GM12878 (cell line): ENCODE data around the gene CAMP.

ENCODE experiments used
- BCL3 ChIP-seq: IDR thresholded peaks from 2 replicates; pipeline ENCODE4 v1.6.1; 2011; ENCODE audit warnings: borderline replicate concordance, low read depth, mild to moderate bottlenecking, moderate library complexity, low read length; ENCODE audit not compliant: insufficient read depth, poor library complexity, severe bottlenecking
- CEBPB ChIP-seq, 2 experiments: fragments of 150-350 bp in 1 of 2; IDR thresholded peaks; 2 replicates each; pipeline ENCODE4 v1.6.1; 2012 to 2014; ENCODE audit warnings: low read depth in 2 of 2, low read length in 2 of 2, borderline replicate concordance in 1 of 2, inconsistent platforms in 1 of 2
- CTCF ChIP-seq, 3 experiments: IDR thresholded peaks in 2 of 3; conservative IDR thresholded peaks in 1 of 3; 2 replicates each; pipeline ENCODE4 v1.5.1; 2011; ENCODE audit warnings: low read depth in 3 of 3, low read length in 3 of 3, mild to moderate bottlenecking in 3 of 3, control low read depth in 2 of 3, moderate library complexity in 2 of 3, inconsistent platforms in 1 of 3, mixed read lengths in 1 of 3; ENCODE audit not compliant: control insufficient read depth in 2 of 3, insufficient read depth in 1 of 3; ENCODE audit errors: extremely low read depth in 1 of 3
- EP300 ChIP-seq, 2 experiments: fragments of 150-350 bp in 1 of 2; IDR thresholded peaks; 2 replicates each; pipeline ENCODE4 v1.6.1; 2011 to 2012; ENCODE audit warnings: low read depth in 2 of 2, low read length in 2 of 2, borderline replicate concordance in 1 of 2, improper control_type of control experiment in 1 of 2, inconsistent platforms in 1 of 2; ENCODE audit not compliant: control insufficient read depth in 1 of 2
- FOXK2 ChIP-seq: fragments of 450-650 bp; IDR thresholded peaks from 2 replicates; pipeline ENCODE4 v1.6.1; 2017; ENCODE audit warnings: mild to moderate bottlenecking, moderate library complexity
- GABPA ChIP-seq: IDR thresholded peaks from 2 replicates; pipeline ENCODE4 v1.6.1; 2014; ENCODE audit warnings: antibody characterized with exemption, low read depth, mild to moderate bottlenecking, inconsistent platforms
- MEF2B ChIP-seq: fragments of 450-650 bp; IDR thresholded peaks from 2 replicates; pipeline ENCODE4 v1.6.1; 2018; ENCODE audit warnings: mild to moderate bottlenecking, moderate library complexity; ENCODE audit not compliant: partially characterized antibody, poor library complexity, severe bottlenecking
- MTA3 ChIP-seq: IDR thresholded peaks from 2 replicates; pipeline ENCODE4 v1.6.1; 2012; ENCODE audit warnings: low read length, inconsistent platforms, borderline replicate concordance
- POLR2A ChIP-seq: IDR thresholded peaks from 2 replicates; pipeline ENCODE4 v1.6.1; 2011; ENCODE audit warnings: low read depth, mild to moderate bottlenecking, low read length
- RCOR1 ChIP-seq: conservative IDR thresholded peaks from 2 replicates; pipeline ENCODE4 v1.6.1; 2012; ENCODE audit warnings: low read depth, low read length, improper control_type of control experiment
- SKIL ChIP-seq: fragments of 450-650 bp; IDR thresholded peaks from 2 replicates; pipeline ENCODE4 v1.6.1; 2017; ENCODE audit warnings: mild to moderate bottlenecking, low read depth, inconsistent platforms; ENCODE audit not compliant: poor library complexity, severe bottlenecking

- TF ChIP-seq GABPA (no peak), CEBPB (IDR thresholded peaks at IDR 0.05; ENCODE audit: borderline replicate concordance in 1 of 2, low read depth in 2 of 2, low read length in 2 of 2) (no peak), RCOR1 (no peak), BCL3 (no peak), CTCF (IDR thresholded peaks at IDR 0.05 in 2 of 3, conservative IDR thresholded peaks at IDR 0.05 in 1 of 3; ENCODE audit: control insufficient read depth in 2 of 3, extremely low read depth in 1 of 3, insufficient read depth in 1 of 3, low read depth in 3 of 3, low read length in 3 of 3) (peak; percentile 63 to 90 (median 85)), POLR2A (no peak), SKIL (no peak), MEF2B (no peak), FOXK2 (no peak), MTA3 (no peak), EP300 (IDR thresholded peaks at IDR 0.05; ENCODE audit: borderline replicate concordance in 1 of 2, control insufficient read depth in 1 of 2, low read depth in 2 of 2, low read length in 2 of 2) (no peak)
Measured at GRCh38 chr3:48232734-48233133, 9.4 kb downstream of the CAMP start.
